H1 (cell line): ENCODE measurements around the gene VSIG2. TPM values are rescaled to one million over a fixed set of nuclear protein-coding genes. Genes with fewer than 3 reads are reported as not detected.

Experiments used
- CTCF ChIA-PET: fragments of 300-600 bp; sonication (Branson Sonifier 250); formaldehyde crosslinking; loops from one replicate; lab custom pipeline; 2021; ENCODE audit not compliant: partially characterized antibody; lab: Charles Lee
- POLR2A ChIA-PET: fragments of 300-600 bp; sonication (Branson Sonifier 250); formaldehyde crosslinking; loops from one replicate; lab custom pipeline; 2021; ENCODE audit warnings: inconsistent platforms; ENCODE audit not compliant: partially characterized antibody; lab: Charles Lee
- DNase-seq, 2 experiments: peaks; one replicate each; pipeline versions ENCODE4 v3.0.0 to v3.0.0-alpha.2; 2010 to 2022; ENCODE audit warnings: low spot score in 2 of 2, low read depth in 1 of 2, mixed read lengths in 1 of 2
- FAIRE-seq: peaks from 2 replicates; lab custom pipeline; 2011; peaks lifted over from hg19 to GRCh38; lab: Jason Lieb, UNC
- H2AFZ ChIP-seq: 2 replicates; pipeline ENCODE4 v1.8.1; 2012; ENCODE audit warnings: low read length, inconsistent platforms
- H2AK5ac ChIP-seq: 2 replicates; pipeline ENCODE4 v1.6.1; 2013; ENCODE audit warnings: low read depth, low read length
- H2BK120ac ChIP-seq: replicated peaks from 2 replicates; pipeline ENCODE3; 2013; ENCODE audit warnings: low read depth, low read length, inconsistent platforms
- H2BK12ac ChIP-seq: 2 replicates; pipeline ENCODE4 v1.6.1; 2013; ENCODE audit warnings: low read depth, low read length
- H2BK15ac ChIP-seq: 2 replicates; pipeline ENCODE4 v1.6.1; 2013; ENCODE audit warnings: low read length
- H2BK20ac ChIP-seq: 2 replicates; pipeline ENCODE4 v1.6.1; 2013; ENCODE audit warnings: low read length
- H2BK5ac ChIP-seq: 2 replicates; pipeline ENCODE4 v1.6.1; 2013; ENCODE audit warnings: low read depth, low read length
- H3K14ac ChIP-seq: 2 replicates; pipeline ENCODE4 v1.6.1; 2013; ENCODE audit warnings: inconsistent platforms; ENCODE audit not compliant: insufficient read length
- H3K18ac ChIP-seq: 2 replicates; pipeline ENCODE4 v1.6.1; 2013; ENCODE audit warnings: low read length; ENCODE audit errors: extremely low read depth
- H3K23ac ChIP-seq: 2 replicates; pipeline ENCODE4 v1.6.1; 2013; ENCODE audit warnings: inconsistent platforms; ENCODE audit not compliant: insufficient read length
- H3K23me2 ChIP-seq: 2 replicates; pipeline ENCODE4 v1.6.1; 2013; ENCODE audit warnings: low read depth, low read length
- H3K27ac ChIP-seq: 2 replicates; pipeline ENCODE4 v1.6.1; 2011; ENCODE audit warnings: low read depth, low read length, inconsistent platforms
- H3K27me3 ChIP-seq, 4 experiments: replicated peaks in 1 of 4; 1 replicate in 1 of 4; 2 replicates in 3 of 4; pipeline versions ENCODE4 v1.6.1 to v1.8.1; 2011 to 2013; ENCODE audit warnings: low read length in 3 of 4, mild to moderate bottlenecking in 3 of 4, inconsistent platforms in 2 of 4, mixed read lengths in 2 of 4, moderate library complexity in 1 of 4; ENCODE audit not compliant: control insufficient read depth in 3 of 4, insufficient read depth in 3 of 4; ENCODE audit errors: extremely low read depth in 1 of 4
- H3K36me3 ChIP-seq, 4 experiments: 2 replicates each; pipeline versions ENCODE4 v1.6.1 to v1.8.1; 2011 to 2013; ENCODE audit warnings: mild to moderate bottlenecking in 4 of 4, low read length in 3 of 4, moderate library complexity in 2 of 4, control low read depth in 1 of 4, inconsistent platforms in 1 of 4; ENCODE audit not compliant: insufficient read depth in 4 of 4, control insufficient read depth in 2 of 4
- H3K4ac ChIP-seq: replicated peaks from 2 replicates; pipeline ENCODE3; 2013; ENCODE audit warnings: low read length, low read depth, mixed read lengths, inconsistent platforms; ENCODE audit not compliant: insufficient read length
- H3K4me1 ChIP-seq, 4 experiments: replicated peaks in 1 of 4; 1 replicate in 1 of 4; 2 replicates in 3 of 4; pipeline versions ENCODE4 v1.6.1 to v1.8.1; 2011 to 2013; ENCODE audit warnings: low read length in 3 of 4, inconsistent platforms in 2 of 4, mixed read lengths in 1 of 4; ENCODE audit not compliant: insufficient read depth in 4 of 4, control insufficient read depth in 3 of 4
- H3K4me2 ChIP-seq, 2 experiments: 2 replicates each; pipeline versions ENCODE4 v1.6.1 to v1.8.1; 2011 to 2013; ENCODE audit warnings: low read depth in 2 of 2, low read length in 2 of 2, control low read depth in 1 of 2, inconsistent platforms in 1 of 2, mild to moderate bottlenecking in 1 of 2; ENCODE audit not compliant: insufficient read depth in 1 of 2
- H3K4me3 ChIP-seq, 4 experiments: fragments of 200-600, 300-600 bp in 1 of 4; sonication (generic), shearing (Covaris generic), sonication (Bioruptor Twin) in 1 of 4; 2 replicates each; pipeline versions ENCODE4 v1.5.1 to v1.8.1; 2011 to 2016; ENCODE audit warnings: low read length in 4 of 4, low read depth in 3 of 4, control low read depth in 2 of 4, inconsistent platforms in 2 of 4, mild to moderate bottlenecking in 2 of 4, mixed read lengths in 1 of 4, moderate library complexity in 1 of 4; ENCODE audit not compliant: insufficient read depth in 2 of 4; ENCODE audit errors: extremely low read depth in 1 of 4
- H3K56ac ChIP-seq: replicated peaks from 2 replicates; pipeline ENCODE3; 2013; ENCODE audit warnings: low read depth, mild to moderate bottlenecking, mixed read lengths, low read length, inconsistent platforms; ENCODE audit not compliant: insufficient read length
- H3K79me1 ChIP-seq: 2 replicates; pipeline ENCODE4 v1.6.1; 2013; ENCODE audit warnings: low read depth, low read length, control low read depth
- H3K79me2 ChIP-seq, 2 experiments: 2 replicates each; pipeline versions ENCODE4 v1.6.1 to v1.8.1; 2012 to 2013; ENCODE audit warnings: low read length in 2 of 2, mild to moderate bottlenecking in 2 of 2, inconsistent platforms in 1 of 2; ENCODE audit not compliant: insufficient read depth in 2 of 2, control insufficient read depth in 1 of 2
- H3K9ac ChIP-seq, 4 experiments: replicated peaks in 1 of 4; 1 replicate in 1 of 4; 2 replicates in 3 of 4; pipeline versions ENCODE4 v1.6.1 to v1.8.1; 2011 to 2013; ENCODE audit warnings: low read depth in 3 of 4, low read length in 3 of 4, control low read depth in 2 of 4, mild to moderate bottlenecking in 2 of 4, moderate library complexity in 2 of 4, inconsistent platforms in 1 of 4; ENCODE audit errors: extremely low read depth in 1 of 4
- H3K9me3 ChIP-seq, 2 experiments: 2 replicates each; pipeline versions ENCODE4 v1.6.1 to v1.8.1; 2012 to 2013; ENCODE audit warnings: mild to moderate bottlenecking in 2 of 2, moderate library complexity in 2 of 2, control low read depth in 1 of 2, inconsistent platforms in 1 of 2, low read depth in 1 of 2, low read length in 1 of 2, mixed read lengths in 1 of 2; ENCODE audit not compliant: insufficient read depth in 2 of 2
- H4K20me1 ChIP-seq, 2 experiments: replicated peaks in 1 of 2; 2 replicates each; pipeline versions ENCODE3 to v1.8.1; 2011 to 2013; ENCODE audit warnings: inconsistent platforms in 2 of 2, low read length in 2 of 2, mild to moderate bottlenecking in 1 of 2; ENCODE audit not compliant: insufficient read depth in 2 of 2, control insufficient read depth in 1 of 2
- H4K5ac ChIP-seq: 2 replicates; pipeline ENCODE4 v1.6.1; 2013; ENCODE audit warnings: low read length, low read depth, mixed read lengths, inconsistent platforms; ENCODE audit not compliant: insufficient read length
- H4K8ac ChIP-seq: 2 replicates; pipeline ENCODE4 v1.8.0; 2013; ENCODE audit warnings: mild to moderate bottlenecking, moderate library complexity, low read length, inconsistent platforms; ENCODE audit not compliant: insufficient read depth; ENCODE audit errors: extremely low read depth
- H4K91ac ChIP-seq: replicated peaks from 2 replicates; pipeline ENCODE3; 2013; ENCODE audit warnings: low read length, mixed read lengths, inconsistent platforms; ENCODE audit not compliant: insufficient read length
- ASH2L ChIP-seq: fragments of 200-600, 300-600 bp; sonication (generic); IDR thresholded peaks from one replicate; pipeline ENCODE4 v1.7.1; 2017; ENCODE audit warnings: low read length
- BACH1 ChIP-seq: IDR thresholded peaks from 2 replicates; pipeline ENCODE4 v1.6.1; 2012; ENCODE audit warnings: low read length, improper control_type of control experiment
- BCL11A ChIP-seq, 2 experiments: IDR thresholded peaks; one replicate each; pipeline ENCODE4 v1.6.1; 2011; ENCODE audit warnings: low read depth in 2 of 2, low read length in 2 of 2, mild to moderate bottlenecking in 2 of 2
- CBX5 ChIP-seq: fragments of 300-800, 300-1000 bp; sonication (generic); IDR thresholded peaks from 2 replicates; pipeline ENCODE4 v1.7.1; 2016; ENCODE audit warnings: antibody characterized with exemption, low read length, low read depth
- EP300 ChIP-seq, 2 experiments: IDR thresholded peaks; 1 replicate in 1 of 2; 2 replicates in 1 of 2; pipeline ENCODE4 v1.6.1; 2011 to 2012; ENCODE audit warnings: low read depth in 2 of 2, low read length in 2 of 2, mild to moderate bottlenecking in 2 of 2, borderline replicate concordance in 1 of 2, inconsistent platforms in 1 of 2, moderate library complexity in 1 of 2
- GABPA ChIP-seq: IDR thresholded peaks from 2 replicates; pipeline ENCODE4 v1.6.1; 2011; ENCODE audit warnings: mild to moderate bottlenecking, low read length, moderate library complexity, borderline replicate concordance; ENCODE audit not compliant: insufficient read depth
- HDAC2 ChIP-seq, 2 experiments: fragments of 300-600 bp in 1 of 2; sonication (generic) in 1 of 2; IDR thresholded peaks; 2 replicates each; pipeline ENCODE4 v1.6.1; 2011 to 2012; ENCODE audit warnings: low read depth in 2 of 2, low read length in 2 of 2, mild to moderate bottlenecking in 2 of 2, moderate library complexity in 2 of 2, borderline replicate concordance in 1 of 2, inconsistent platforms in 1 of 2
- POU5F1 ChIP-seq: IDR thresholded peaks from 2 replicates; pipeline ENCODE4 v1.6.1; 2011; ENCODE audit warnings: low read depth, mild to moderate bottlenecking, low read length, moderate library complexity
- SIX5 ChIP-seq: IDR thresholded peaks from 2 replicates; pipeline ENCODE4 v1.6.1; 2011; ENCODE audit warnings: mild to moderate bottlenecking, low read depth, low read length
- SP2 ChIP-seq: IDR thresholded peaks from 2 replicates; pipeline ENCODE4 v1.6.1; 2012; ENCODE audit warnings: mild to moderate bottlenecking, low read length, inconsistent platforms
- TBP ChIP-seq: IDR thresholded peaks from 2 replicates; pipeline ENCODE4 v1.6.1; 2011; ENCODE audit warnings: low read depth, low read length, improper control_type of control experiment
- TEAD4 ChIP-seq: IDR thresholded peaks from 2 replicates; pipeline ENCODE4 v1.6.1; 2012; ENCODE audit warnings: low read depth, low read length, inconsistent platforms, mixed read lengths
- YY1 ChIP-seq: IDR thresholded peaks from 2 replicates; pipeline ENCODE4 v1.6.1; 2011; ENCODE audit warnings: low read depth, mild to moderate bottlenecking, low read length
- WGBS, 2 experiments: shearing (Covaris generic) in 1 of 2; methylation state at CpG; one replicate each; pipeline versions ENCODE4 v1.1.6 to v1.1.7; 2013 to 2015; ENCODE audit warnings: low lambda C conversion rate in 2 of 2, mixed read lengths in 2 of 2, inconsistent platforms in 1 of 2, low coverage in 1 of 2, missing lambda C conversion rate in 1 of 2; ENCODE audit not compliant: insufficient replicate concordance in 2 of 2, insufficient coverage in 1 of 2, insufficient read length in 1 of 2; ENCODE audit errors: extremely low coverage in 1 of 2, missing lambda C conversion rate in 1 of 2; 5-methylcytosine and 5-hydroxymethylcytosine counted together
- polyA plus RNA-seq, 7 experiments: library from polyadenylated mRNA; depleted of rRNA in 3 of 7; stranded (reverse) in 5 of 7; unstranded in 2 of 7; fragments of >200 nt in 5 of 7; fragments of 200-250 nt in 2 of 7; gene quantifications; 1 replicate in 5 of 7; 2 replicates in 1 of 7; 4 replicates in 1 of 7; pipeline versions ENCODE4 v1.2.1 to v1.2.3, GENCODE V29; 2011 to 2013; ENCODE audit warnings: missing spikeins in 2 of 7, mixed read lengths in 2 of 7
- total RNA-seq: library from RNA; stranded (reverse); fragmentation: NEBNext Ultra II Directional; extraction: Animal tissue kit (Norgen Biotek cat#: 25700); gene quantifications from 2 replicates; pipeline ENCODE4 v1.2.1, GENCODE V29; 2021
- TF ChIP-seq, protein P1 (sequence below): IDR thresholded peaks from 2 replicates; pipeline ENCODE4 v1.6.1; 2012; ENCODE audit warnings: inconsistent platforms

VSIG2 gene
- total and polyA plus RNA-seq, 2 of the 8 experiments (the other 6 are each of a cell fraction or from before 2014, with no cell fraction given): 0.18 TPM; not detected in 1

DNA sequence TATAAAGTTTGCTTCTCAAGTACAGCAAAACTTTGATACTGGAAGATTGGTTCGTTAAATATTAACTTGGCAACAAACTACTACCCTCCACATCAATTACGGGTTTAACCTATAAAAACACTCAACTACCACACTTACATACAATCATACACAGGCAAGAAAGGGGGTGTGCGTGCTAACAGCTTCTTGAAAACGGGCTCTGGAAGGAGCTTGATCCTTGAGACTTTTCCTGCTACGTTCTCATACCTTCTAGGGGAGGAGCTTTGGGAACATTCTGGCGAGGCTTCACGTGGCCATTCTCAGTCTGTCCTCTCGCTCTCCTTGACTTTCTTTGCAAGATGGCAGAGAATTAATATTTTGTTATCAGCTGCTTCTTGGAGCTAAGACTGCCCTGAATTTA lies 16.9 kb upstream of the VSIG2 start:
- no peak overlapping the region for H3K14ac ChIP-seq
- no peak for FAIRE-seq
- no peak overlapping the region for H3K18ac ChIP-seq
- WGBS, 2 experiments: 91% methylated on average over 8 of the region's 8 CpGs; no CpG with 5 or more reads in 1 of the 2 experiments
- no peak overlapping the region for H3K56ac ChIP-seq
- no peaks in the 10 kb centered on the region for H3K79me1 ChIP-seq
- peaks cover 0 to 3% of the 10 kb centered on the region in 2 experiments for H4K20me1 ChIP-seq
- no peak overlapping the region for H2BK20ac ChIP-seq
- no peak overlapping the region for H2BK5ac ChIP-seq
- H3K9me3 ChIP-seq: no peaks in the 10 kb centered on the region
- H3K4me3 ChIP-seq: no peak overlapping the region
- no peak overlapping the region for H4K8ac ChIP-seq
- H2BK15ac ChIP-seq: no peak overlapping the region
- no peak overlapping the region for H3K4ac ChIP-seq
- no peak overlapping the region for H4K91ac ChIP-seq
- H3K4me1 ChIP-seq: no peaks in the 10 kb centered on the region
- H3K79me2 ChIP-seq: no peaks in the 10 kb centered on the region
- CTCF ChIA-PET: interaction anchor here (0.9 to 28.0 kb wide), 16 partner anchors 9 to 125 kb away, joined by 3 to 382 read pairs (median 5); partner anchors contain the start of genes MSANTD2 and NRGN
- no peak for DNase-seq
- no peak overlapping the region for H2AFZ ChIP-seq
- H3K23ac ChIP-seq: no peak overlapping the region
- POLR2A ChIA-PET: no interaction called here
- H3K36me3 ChIP-seq: peaks cover 2 to 32% (median 18%) of the 10 kb centered on the region in 4 experiments; a peak in 6 of 8 replicates
- H3K27me3 ChIP-seq: no peaks in the 10 kb centered on the region
- H2BK12ac ChIP-seq: no peak overlapping the region
- no peak overlapping the region for H2AK5ac ChIP-seq
- no peak overlapping the region for H3K27ac ChIP-seq
- H3K4me2 ChIP-seq: no peak overlapping the region
- no peak overlapping the region for H4K5ac ChIP-seq
- no peak overlapping the region for H2BK120ac ChIP-seq
- H3K9ac ChIP-seq: no peak overlapping the region
- H3K23me2 ChIP-seq: no peaks in the 10 kb centered on the region
- TF ChIP-seq SIX5 (no peak), BACH1 (no peak), YY1 (no peak), BCL11A (IDR thresholded peaks at IDR 0.05; ENCODE audit: low read depth in 2 of 2, low read length in 2 of 2) (no peak), CBX5 (no peak), HDAC2 (IDR thresholded peaks at IDR 0.05; ENCODE audit: borderline replicate concordance in 1 of 2, low read depth in 2 of 2, low read length in 2 of 2) (no peak), EP300 (IDR thresholded peaks at IDR 0.05; ENCODE audit: borderline replicate concordance in 1 of 2, low read depth in 2 of 2, low read length in 2 of 2) (no peak), POU5F1 (no peak), TEAD4 (no peak), TBP (no peak), GABPA (no peak), SP2 (no peak), ASH2L (no peak)
- TF ChIP-seq, protein P1, sequence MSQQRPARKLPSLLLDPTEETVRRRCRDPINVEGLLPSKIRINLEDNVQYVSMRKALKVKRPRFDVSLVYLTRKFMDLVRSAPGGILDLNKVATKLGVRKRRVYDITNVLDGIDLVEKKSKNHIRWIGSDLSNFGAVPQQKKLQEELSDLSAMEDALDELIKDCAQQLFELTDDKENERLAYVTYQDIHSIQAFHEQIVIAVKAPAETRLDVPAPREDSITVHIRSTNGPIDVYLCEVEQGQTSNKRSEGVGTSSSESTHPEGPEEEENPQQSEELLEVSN: no peak
